GM12865 (cell line): ENCODE results near the gene TYSND1.

ENCODE experiments used
- DNase-seq: peaks from one replicate; pipeline ENCODE4 v3.0.0; 2010; ENCODE audit warnings: low read depth
- H3K4me3 ChIP-seq: 2 replicates; pipeline ENCODE4 v1.5.1; 2011; ENCODE audit warnings: mild to moderate bottlenecking, low read depth, low read length, control low read depth
- CTCF ChIP-seq: IDR thresholded peaks from 2 replicates; pipeline ENCODE4 v1.5.1; 2011; ENCODE audit warnings: low read length, control low read depth, low read depth, inconsistent platforms; ENCODE audit not compliant: insufficient read depth; ENCODE audit errors: missing control alignments

The TYSND1 gene

DNA sequence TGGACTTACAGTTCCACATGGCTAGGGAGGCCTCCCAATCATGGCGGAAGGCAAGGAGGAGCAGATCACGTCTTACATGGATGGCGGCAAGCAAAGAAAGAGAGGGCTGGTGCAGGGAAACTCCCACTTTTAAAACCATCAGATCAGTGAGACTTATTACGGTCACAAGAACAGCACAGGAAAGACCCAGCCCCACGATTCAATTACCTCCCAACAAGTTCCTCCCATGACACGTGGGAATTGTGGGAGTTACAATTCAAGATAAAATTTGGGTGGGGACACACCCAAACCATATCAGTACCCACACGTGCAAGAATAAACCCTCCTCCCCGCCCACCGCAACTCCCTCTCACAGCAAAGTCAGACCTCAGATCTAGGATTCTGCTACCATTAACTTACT is 9.4 kb downstream of the TYSND1 start:
- TF ChIP-seq CTCF = no peak
- H3K4me3 ChIP-seq = no peak overlapping the region
- DNase-seq = no peak

GRCh38 chr10:70135684-70136083 is 10.8 kb downstream of the TYSND1 start:
- no peak overlapping the region for H3K4me3 ChIP-seq
- DNase-seq = no peak
- TF ChIP-seq CTCF = no peak

DNA sequence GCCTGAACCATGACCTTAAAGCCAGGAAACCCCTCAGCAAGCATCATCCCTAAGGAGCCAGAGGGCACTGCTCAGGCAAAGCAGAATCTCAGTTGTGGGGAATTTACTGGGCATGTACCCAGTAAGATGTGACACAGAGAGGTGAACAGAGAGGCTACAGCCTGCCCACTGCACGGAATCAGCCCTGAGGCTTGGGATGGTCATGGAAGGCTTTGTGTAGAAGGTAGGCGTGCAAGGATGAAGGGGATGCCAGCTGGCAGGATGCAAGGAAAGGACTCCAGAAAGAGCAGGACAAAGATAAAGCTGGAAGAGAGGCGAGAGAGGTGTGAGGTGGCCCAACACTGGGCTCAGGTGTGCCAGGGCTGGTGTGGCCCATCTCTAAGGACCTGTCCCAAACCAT is 11.5 kb downstream of the TYSND1 start:
- no peak for TF ChIP-seq CTCF
- H3K4me3 ChIP-seq = no peak overlapping the region
- DNase-seq = no peak

DNA sequence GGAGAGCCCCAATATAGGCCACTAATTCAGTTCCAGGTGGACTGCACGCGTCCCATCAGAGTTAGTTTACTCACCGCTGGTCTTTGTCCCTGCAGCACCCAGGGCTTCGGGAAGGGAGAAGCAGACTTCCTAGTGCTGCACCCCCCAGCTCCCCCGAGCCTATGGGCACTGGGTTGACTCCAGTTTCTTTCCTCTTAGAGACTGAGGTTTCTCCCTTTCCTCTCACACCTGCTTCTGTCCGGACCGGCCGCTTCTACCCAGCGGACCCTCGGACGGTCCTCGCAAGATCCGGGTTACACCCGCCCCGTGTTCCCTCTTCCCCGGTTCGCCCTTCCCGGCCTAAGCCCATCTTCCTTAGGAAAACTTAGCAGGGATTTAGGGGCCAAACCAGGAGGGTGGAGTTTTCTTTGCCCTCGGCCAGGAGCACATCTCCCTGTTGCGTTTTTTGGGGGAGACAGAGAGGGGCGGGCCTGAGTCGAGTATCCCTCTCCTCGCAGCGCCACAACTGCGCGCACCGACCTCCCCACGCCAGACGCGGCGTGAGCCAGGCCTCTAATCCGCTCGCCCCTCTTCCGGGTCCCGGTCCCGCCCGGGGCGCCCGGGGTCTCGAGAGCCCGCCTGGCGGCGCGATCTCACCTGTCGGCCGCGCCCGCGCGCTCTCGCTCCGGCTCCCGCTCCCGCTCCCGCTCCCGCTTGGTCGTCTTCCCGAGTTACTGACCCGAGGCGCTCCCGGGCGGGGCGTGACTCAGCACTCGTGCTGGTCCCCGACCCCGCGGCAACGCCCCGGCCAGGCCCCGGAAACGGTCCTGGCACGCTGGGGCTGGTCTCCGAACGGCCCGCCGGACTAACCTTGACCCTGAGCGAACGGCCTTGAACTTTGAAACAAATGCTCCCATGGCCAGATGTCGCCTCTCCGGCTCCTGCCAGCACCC is 14.1 kb downstream of the TYSND1 start, which contains the start of gene AIFM2:
TSS of gene AIFM2 (minus strand) at position 728 of the 932 bp plus-strand sequence. CDS start 8,741 bp downstream, outside the sequence.
- no peak for TF ChIP-seq CTCF
- DNase-seq = peak; percentile 81
- H3K4me3 ChIP-seq = peak within 1 kb of the TSS; percentile 70

DNA sequence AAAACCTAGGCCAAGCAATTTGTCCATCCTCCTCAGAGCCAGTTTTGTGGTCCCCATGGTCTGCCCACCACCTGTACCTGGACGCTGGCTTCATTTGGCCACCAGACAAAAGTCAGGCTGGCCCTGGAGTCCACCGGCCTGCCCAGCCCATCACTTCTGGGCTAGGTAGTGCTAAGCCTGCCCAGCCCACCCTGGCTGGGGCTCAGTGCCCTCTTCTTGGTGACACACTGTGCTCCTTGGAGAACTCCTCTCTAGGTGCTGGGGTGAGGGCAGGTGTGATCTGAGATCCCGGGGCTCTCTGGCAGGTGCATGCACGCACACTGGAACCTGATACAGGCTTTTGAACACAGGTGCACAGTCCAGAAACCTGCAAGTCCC is 15.0 kb downstream of the TYSND1 start:
- DNase-seq = no peak
- no peak for TF ChIP-seq CTCF
- H3K4me3 ChIP-seq = peak overlapping the region; percentile 70

DNA sequence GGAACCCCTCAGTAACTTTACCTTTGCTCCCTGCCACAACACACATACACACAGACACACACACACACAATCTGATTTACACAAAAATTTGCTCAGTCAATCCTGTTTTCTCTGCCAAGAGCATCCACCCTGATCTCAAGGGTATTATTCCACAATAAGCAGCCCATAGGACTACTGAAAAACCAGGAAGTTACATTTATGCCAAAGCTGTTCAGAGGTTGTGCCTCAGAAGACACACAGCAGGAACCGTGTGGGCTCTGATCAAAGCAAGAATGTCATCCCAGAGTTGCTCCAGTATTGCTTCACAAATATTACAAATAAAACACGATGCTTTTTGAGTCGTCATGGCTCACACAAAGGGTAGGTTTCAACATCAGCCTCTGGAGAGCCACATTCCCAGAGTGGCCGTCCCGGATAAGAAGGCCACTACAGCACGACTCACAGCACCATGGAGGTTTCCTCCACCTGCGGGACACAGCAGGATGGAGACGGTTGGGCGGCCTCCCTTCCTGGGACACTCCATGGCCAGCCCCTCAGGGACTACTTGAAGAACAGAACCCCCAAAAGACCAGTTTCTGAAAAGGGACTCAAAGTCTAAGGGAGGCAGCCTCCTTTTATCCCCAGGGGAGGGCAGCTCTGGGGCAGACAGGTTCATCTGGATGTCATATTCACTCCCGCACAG is 15.5 kb downstream of the TYSND1 start:
- H3K4me3 ChIP-seq = no peak overlapping the region
- no peak for TF ChIP-seq CTCF
- DNase-seq = no peak
